G401 (cell line): ENCODE results near the gene RUBCNL. TPM values are rescaled to one million over a fixed set of nuclear protein-coding genes. Genes with fewer than 3 reads are reported as not detected.

ENCODE experiments used
- DNase-seq: peaks from one replicate; pipeline ENCODE4 v3.0.0-alpha.2; 2015; ENCODE audit warnings: low spot score
- in situ Hi-C: cut with HindIII; loops from 2 replicates; pipeline ENCODE4 v1.10.0; 2016; ENCODE audit warnings: low sequenced_read_pairs, mixed read lengths
- total RNA-seq: library from RNA; depleted of rRNA; stranded (reverse); fragments of >200 nt; shearing (Covaris generic); gene quantifications from 2 replicates; pipeline ENCODE4 v1.2.3, GENCODE V29; 2014

The RUBCNL gene
- total RNA-seq, 1 experiment from 2014 or later = not detected

DNA sequence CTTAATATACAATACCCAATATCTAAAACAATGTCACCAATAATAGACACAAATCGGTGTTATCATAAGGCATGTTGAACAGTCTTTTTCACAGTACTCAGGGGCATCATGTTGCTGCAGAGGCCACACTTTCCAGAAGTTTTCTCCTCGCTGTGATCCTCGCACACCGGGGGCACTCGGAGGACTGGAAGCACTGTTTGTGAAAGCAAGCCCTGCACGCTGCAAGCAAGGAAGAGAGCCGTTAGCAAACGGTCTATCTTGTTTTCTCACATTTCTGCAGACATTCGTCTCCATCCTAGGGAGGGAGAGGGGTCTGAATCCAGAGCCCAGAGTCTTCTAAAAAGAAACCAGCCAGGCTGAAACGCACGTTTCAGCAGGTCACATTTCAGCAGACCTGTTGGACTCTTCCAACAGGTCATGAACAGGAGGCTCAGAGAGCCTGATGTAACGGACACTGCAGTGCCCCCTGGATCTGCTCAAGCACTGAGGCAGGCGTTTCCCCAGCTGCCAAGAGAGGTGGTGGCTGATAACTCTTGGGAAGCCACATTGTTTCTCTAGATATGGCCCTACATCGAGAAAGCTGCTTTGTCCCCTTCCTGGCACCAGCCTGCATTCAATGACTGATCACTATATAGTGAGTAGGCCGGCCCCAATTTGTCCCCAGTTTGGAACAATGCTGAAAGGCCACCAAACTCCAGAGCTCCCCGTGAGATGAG lies 43.6 kb downstream of the RUBCNL start:
- in situ Hi-C loops = no loop called here
- no peak for DNase-seq

DNA sequence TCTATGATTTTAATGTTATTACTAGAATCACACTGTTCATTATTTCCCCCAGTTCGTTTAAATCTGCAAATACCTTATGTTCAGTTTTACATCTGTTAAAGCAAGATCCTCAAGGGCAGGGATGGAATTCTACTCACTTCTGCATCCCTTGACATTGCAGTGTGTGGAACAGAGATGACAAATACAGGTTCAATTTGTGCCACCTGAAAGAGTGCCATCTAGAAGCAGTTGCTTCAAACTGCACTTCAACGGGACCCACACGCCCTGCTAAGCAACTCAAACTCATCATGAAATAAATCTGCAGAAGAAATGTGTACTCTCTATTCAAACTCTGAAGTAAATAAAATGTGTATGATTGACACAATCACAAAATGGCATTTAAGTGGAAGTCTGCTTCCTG lies 44.5 kb downstream of the RUBCNL start:
- in situ Hi-C loops = no loop called here
- no peak for DNase-seq

DNA sequence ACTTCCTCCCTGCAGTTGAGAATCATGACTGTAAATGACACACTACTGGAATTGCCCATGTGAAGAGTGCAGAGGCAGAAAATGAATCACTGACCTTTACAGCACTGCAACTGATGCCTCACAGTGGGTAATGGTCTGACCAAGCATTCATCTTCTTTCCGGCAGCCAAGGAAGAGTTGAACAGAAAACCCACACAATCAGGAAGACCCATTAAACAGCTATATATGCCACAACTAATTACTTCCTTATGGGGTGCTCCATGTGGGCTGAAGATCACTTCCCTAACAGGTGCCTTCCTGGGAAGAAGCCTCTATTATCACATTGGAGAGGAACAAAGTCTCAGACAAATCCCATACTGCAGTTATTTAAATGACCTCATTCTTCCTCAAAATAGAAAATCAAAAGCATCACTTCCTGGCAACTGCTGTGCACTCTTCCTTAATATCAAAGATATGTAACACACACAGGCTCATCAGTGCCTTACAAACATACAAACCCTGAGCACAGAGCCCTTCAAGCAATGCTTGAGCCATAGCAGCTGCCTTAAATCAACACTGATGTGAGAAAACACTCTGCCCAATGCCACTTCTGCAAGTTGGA lies 45.8 kb downstream of the RUBCNL start:
- DNase-seq = no peak
- in situ Hi-C loops = no loop called here

- in situ Hi-C loops = no loop called here
- no peak for DNase-seq
Observed at GRCh38 chr13:46340631-46341111, 46.4 kb downstream of the RUBCNL start.

DNA sequence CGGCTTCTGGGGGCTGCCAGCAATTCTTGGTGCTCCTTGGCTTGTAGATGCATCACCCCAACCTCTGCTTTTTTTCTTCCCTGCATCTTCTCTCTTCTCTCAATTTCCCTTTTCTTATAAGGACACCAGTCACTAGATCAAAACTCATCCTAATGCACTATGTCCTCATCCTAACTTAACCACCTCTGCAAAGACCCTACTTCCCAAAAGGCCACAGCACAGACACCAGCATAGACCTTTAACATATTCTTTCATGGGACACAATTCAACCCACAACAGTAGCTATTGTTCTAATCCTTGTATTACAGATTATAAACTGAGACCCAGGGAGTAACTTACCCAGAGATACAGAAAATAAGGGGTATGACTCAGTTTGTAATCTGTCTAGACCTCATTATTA lies 47.0 kb downstream of the RUBCNL start:
- in situ Hi-C loops = no loop called here

DNA sequence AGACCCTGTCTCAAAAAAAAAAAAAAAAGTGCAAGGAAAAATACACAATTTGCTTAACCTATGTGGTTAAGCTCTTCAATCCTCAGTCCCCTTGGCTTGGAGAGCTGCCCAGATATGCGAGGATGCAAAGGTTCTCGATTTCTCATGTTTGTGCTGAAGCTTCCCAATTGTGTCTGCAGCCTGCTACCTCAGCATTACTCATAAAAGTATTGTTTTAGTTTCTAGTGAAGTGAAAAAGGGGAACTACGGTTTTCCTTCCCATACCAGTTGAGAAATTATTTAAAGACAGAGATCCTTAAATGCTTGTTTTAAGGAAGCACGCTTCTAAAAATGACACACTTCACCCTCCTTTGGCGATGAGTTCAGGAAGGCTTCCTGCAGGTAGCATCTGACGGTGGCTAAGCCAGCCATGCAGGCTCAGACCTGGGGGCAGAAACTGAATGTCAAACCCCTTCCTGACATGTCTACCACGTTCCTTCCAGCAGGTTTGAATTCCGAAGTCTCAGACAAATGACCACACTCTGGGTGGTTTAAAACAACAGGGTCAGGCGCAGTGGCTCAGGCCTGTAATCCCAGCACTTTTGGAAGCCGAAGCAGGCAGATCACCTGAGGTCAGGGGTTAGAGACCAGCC lies 47.9 kb downstream of the RUBCNL start:
- in situ Hi-C loops = no loop called here
- DNase-seq = no peak

More for the DNA sequence above, 47.0 kb downstream of the RUBCNL start:
- DNase-seq = no peak

DNA sequence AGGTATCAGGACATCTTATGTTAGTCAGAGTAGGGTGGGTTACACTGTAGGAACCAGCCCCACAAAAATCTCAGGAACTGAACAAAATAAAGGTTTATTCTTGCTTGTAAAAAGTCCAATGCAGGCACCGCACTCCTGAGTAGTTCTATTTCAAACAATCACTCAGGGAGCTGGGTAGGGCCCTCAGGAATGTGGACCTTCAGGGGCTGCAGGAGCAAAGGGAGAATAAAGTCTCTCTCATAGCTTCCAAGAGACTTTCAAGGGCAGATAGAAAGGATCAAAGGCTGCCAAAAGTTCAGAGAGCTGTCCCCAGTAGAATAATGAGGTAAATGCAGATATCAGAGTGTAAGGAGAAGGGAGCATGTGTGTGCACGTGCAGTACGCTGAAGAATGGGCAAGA lies 49.4 kb downstream of the RUBCNL start:
- DNase-seq = no peak

DNA sequence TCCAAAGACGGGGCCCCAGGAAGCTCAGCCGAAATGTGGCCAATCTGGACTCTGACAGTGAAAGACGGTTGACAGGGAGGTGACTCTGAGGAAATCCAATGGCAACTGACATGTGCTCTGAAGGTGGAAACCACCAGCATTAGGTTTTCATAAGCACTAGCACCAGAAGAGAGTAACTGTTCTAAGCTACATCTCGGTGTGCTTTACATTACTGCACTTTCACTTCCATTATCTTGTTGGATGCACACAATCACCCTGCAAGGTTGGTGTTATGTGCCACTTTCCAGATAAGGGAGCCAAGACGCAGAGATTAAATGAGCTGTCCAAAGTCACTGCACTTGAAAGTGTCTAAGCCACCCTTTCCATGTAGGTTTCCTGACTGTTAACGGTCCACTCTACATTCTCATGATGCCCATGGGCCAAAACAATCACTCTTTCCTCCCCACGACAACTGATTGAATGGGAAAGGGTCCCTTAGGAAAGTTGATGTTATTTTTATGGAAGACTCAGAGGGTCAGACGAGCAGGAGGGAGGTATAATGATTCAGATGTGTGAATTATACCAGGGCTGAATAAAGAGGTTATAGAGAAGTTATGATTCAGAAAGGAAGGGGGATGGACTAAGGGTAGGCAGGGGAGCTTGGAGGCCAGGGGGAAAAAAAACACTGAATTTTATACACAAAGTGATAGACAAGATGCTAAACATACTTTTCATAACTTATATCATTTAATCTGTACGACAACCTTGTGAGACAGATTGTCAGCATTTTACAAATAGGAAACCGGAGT lies 52.8 kb downstream of the RUBCNL start:
- in situ Hi-C loops = no loop called here
- no peak for DNase-seq

More for the DNA sequence above, 49.4 kb downstream of the RUBCNL start:
- in situ Hi-C loops = no loop called here

- in situ Hi-C loops = no loop called here
- no peak for DNase-seq
Observed at GRCh38 chr13:46332772-46333171, 54.3 kb downstream of the RUBCNL start.

DNA sequence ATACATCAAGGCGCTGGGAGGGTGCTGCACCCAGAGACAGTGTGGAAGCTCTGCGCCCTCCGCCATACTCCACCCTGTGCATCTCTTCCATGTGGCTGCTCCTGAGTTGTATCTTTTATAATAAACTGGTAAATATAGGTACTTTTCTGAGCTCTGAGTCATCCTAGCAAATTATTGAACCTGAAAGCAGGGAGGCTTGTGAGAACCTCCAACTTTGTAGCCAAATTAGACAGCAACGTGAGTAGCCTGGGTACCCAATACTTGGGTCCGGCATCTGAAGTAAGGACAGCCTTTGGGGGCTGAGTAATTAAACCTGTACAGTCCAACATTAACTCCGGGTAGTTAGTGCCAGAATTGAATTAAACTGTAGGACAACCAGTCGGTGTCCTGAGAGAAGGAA lies 57.4 kb downstream of the RUBCNL start:
- DNase-seq = no peak
- in situ Hi-C loops = no loop called here

GRCh38 chr13:46327246-46327645 lies 59.8 kb downstream of the RUBCNL start:
- in situ Hi-C loops = no loop called here
- no peak for DNase-seq

GRCh38 chr13:46324976-46325375 lies 62.1 kb downstream of the RUBCNL start:
- in situ Hi-C loops = no loop called here
- no peak for DNase-seq

GRCh38 chr13:46321494-46322225 lies 65.4 kb downstream of the RUBCNL start:
- DNase-seq = peak; percentile 27
- in situ Hi-C loops = no loop called here

- in situ Hi-C loops = no loop called here
- DNase-seq = no peak
Observed at GRCh38 chr13:46320821-46321220, 66.2 kb downstream of the RUBCNL start.

DNA sequence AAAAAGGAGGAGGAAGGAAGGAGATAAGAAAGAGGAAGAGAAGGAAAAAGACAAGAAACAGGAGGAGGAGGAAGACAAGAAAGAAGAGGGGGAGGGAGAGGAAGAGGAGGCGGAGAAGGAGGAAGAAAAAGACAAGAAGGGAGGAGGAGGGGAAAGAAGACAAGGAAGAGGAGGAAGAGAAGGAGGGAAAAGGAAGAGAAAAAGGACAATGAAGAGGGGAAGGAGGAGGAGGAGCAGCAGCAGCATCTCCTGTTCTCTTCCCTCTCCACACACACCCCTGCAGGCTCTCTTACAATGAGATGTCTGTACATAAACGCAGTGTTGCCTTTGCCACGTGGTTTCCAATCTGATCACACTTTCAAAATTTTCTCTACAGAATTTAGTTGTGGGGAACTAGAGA lies 66.6 kb downstream of the RUBCNL start:
- in situ Hi-C loops = no loop called here
- no peak for DNase-seq

DNA sequence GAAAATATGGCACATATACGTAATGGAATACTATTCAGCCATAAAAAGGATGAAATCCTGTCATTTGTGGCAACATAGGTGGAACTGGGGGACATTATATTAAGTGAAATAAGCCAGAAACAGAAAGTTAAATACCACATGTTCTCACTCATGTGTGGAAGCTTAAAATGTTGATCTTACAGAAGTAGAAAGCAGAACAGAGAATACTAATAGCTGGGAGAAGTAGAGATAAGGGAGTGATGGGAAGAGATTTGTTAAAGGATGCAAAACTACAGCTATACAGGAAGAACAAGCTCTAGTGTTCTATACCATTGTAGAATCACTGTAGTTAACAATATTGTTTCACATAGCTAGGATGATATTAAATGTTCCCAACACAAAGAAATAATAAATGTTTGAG lies 68.1 kb downstream of the RUBCNL start:
- in situ Hi-C loops = no loop called here
- no peak for DNase-seq

GRCh38 chr13:46317120-46317519 lies 69.9 kb downstream of the RUBCNL start:
- in situ Hi-C loops = no loop called here
- DNase-seq = no peak

GRCh38 chr13:46315491-46316075 lies 71.5 kb downstream of the RUBCNL start:
- in situ Hi-C loops = no loop called here
- DNase-seq = no peak

DNA sequence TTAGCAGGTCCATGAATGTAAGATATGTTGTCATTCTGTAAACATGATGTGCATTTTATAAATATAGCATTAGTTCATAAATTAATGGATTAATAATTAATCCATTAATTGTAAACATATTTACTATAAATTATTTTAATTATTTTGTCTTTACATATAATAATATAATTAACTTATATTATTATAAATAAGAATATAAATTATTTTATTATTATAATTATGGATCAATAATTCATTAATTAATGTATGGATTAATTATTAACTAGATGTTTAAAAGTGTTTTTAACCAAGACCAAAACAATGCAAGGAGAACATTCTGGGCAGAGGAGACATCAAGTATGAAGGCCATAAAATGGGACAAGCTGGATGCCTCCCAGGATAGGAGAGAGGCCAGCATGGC lies 72.0 kb downstream of the RUBCNL start:
- DNase-seq = no peak
- in situ Hi-C loops = no loop called here
